Measurements from ENCODE around the gene SYT1. TPM values are rescaled to one million over a fixed set of nuclear protein-coding genes. Genes with fewer than 3 reads are reported as not detected.

Gene SYT1
- total and polyA plus RNA-seq, 8 donors, result under 0.01 to 11.4 (median 0.88) TPM

- no peak for TF ChIP-seq POLR2AphosphoS5 (IDR thresholded peaks at IDR 0.05)
- no peak for TF ChIP-seq POLR2A (IDR thresholded peaks at IDR 0.05)
- H3K27ac ChIP-seq, result no peak overlapping the region
- no peak overlapping the region for H3K4me3 ChIP-seq
- H3K4me1 ChIP-seq, result no peaks in the 10 kb centered on the region
- H3K27me3 ChIP-seq, result no peaks in the 10 kb centered on the region
- 6 to 22% (median 16%) methylated on average over 1 of the region's 1 CpG for WGBS, 5 donors
- no peaks in the 10 kb centered on the region for H3K36me3 ChIP-seq
- DNase-seq, result no peak
- intact Hi-C loops (cut with DNase I; ENCODE audit: low total_unique reads), result no loop called here
- no peaks in the 10 kb centered on the region for H3K9me3 ChIP-seq
Measured at GRCh38 chr12:78914859-78915331, 50.3 kb downstream of the SYT1 start.

GRCh38 chr12:78916845-78917480 is 52.4 kb downstream of the SYT1 start:
- no peak for DNase-seq
- Histone ChIP-seq H3K9me3 (no peaks in the 10 kb centered on the region), H3K27me3 (no peaks in the 10 kb centered on the region), H3K4me3 (no peak overlapping the region), H3K4me1 (no peaks in the 10 kb centered on the region), H3K27ac (no peak overlapping the region), H3K36me3 (no peaks in the 10 kb centered on the region)
- intact Hi-C loops (cut with DNase I; ENCODE audit: low total_unique reads), result no loop called here
- TF ChIP-seq CTCF (IDR thresholded peaks at IDR 0.05) (no peak), POLR2A (IDR thresholded peaks at IDR 0.05) (no peak), EP300 (IDR thresholded peaks at IDR 0.05) (no peak), POLR2AphosphoS5 (IDR thresholded peaks at IDR 0.05) (no peak)
- WGBS, 5 donors, result 67 to 73% (median 70%) methylated on average over 3 of the region's 3 CpGs

GRCh38 chr12:78917513-78917912 is 52.9 kb downstream of the SYT1 start:
- TF ChIP-seq CTCF (IDR thresholded peaks at IDR 0.05) (no peak), EP300 (IDR thresholded peaks at IDR 0.05) (no peak)
- Histone ChIP-seq H3K4me1 (no peaks in the 10 kb centered on the region), H3K27me3 (no peaks in the 10 kb centered on the region), H3K9me3 (no peaks in the 10 kb centered on the region), H3K4me3 (no peak overlapping the region), H3K27ac (no peak overlapping the region), H3K36me3 (no peaks in the 10 kb centered on the region)
- intact Hi-C loops (cut with DNase I; ENCODE audit: low total_unique reads), result no loop called here
- WGBS, 5 donors, result 62 to 80% (median 71%) methylated on average over 4 to 5 of the region's 5 CpGs
- DNase-seq, result no peak

GRCh38 chr12:78918268-78918667 is 53.7 kb downstream of the SYT1 start:
- H3K27ac ChIP-seq, result no peak overlapping the region
- peak in 1 of 2 donors; percentile 10 for DNase-seq
- H3K27me3 ChIP-seq, result no peaks in the 10 kb centered on the region
- H3K9me3 ChIP-seq, result no peaks in the 10 kb centered on the region
- intact Hi-C loops (cut with DNase I; ENCODE audit: low total_unique reads), result no loop called here
- H3K36me3 ChIP-seq, result no peaks in the 10 kb centered on the region
- WGBS, 5 donors, result 92 to 100% (median 92%) methylated on average over 2 of the region's 2 CpGs
- no peak for TF ChIP-seq CTCF (IDR thresholded peaks at IDR 0.05)
- TF ChIP-seq POLR2A (IDR thresholded peaks at IDR 0.05), result no peak
- TF ChIP-seq EP300 (IDR thresholded peaks at IDR 0.05), result no peak
- TF ChIP-seq POLR2AphosphoS5 (IDR thresholded peaks at IDR 0.05), result no peak
- no peaks in the 10 kb centered on the region for H3K4me1 ChIP-seq
- H3K4me3 ChIP-seq, result no peak overlapping the region
